NCI-H2081 (cell line): ENCODE results near the gene FAM107B.

Source experiments
- DNase-seq, 2 experiments: peaks; one replicate each; lab custom pipeline; 2025; lab: John Stamatoyannopoulos, UW

The FAM107B gene

GRCh38 chr10:14625192-14625631 lies 149.5 kb downstream of the FAM107B start:
- peak; percentile 54 to 77 for DNase-seq

- DNase-seq, result no peak
Observed at GRCh38 chr10:14624600-14624999, 150.1 kb downstream of the FAM107B start.

- DNase-seq, result peak; percentile 16 to 69
Observed at GRCh38 chr10:14623931-14624330, 150.8 kb downstream of the FAM107B start.

GRCh38 chr10:14621037-14621436 lies 153.7 kb downstream of the FAM107B start:
- DNase-seq, result no peak

GRCh38 chr10:14618674-14619073 lies 156.0 kb downstream of the FAM107B start:
- no peak for DNase-seq

- no peak for DNase-seq
Observed at GRCh38 chr10:14617852-14618251, 156.8 kb downstream of the FAM107B start.

GRCh38 chr10:14616955-14617730 lies 157.6 kb downstream of the FAM107B start:
- no peak for DNase-seq

GRCh38 chr10:14616465-14616864 lies 158.2 kb downstream of the FAM107B start:
- no peak for DNase-seq

GRCh38 chr10:14613588-14613920 lies 161.1 kb downstream of the FAM107B start:
- DNase-seq, result no peak

GRCh38 chr10:14612873-14613587 lies 161.7 kb downstream of the FAM107B start:
- no peak for DNase-seq

GRCh38 chr10:14611968-14612693 lies 162.6 kb downstream of the FAM107B start:
- no peak for DNase-seq

- no peak for DNase-seq
Observed at GRCh38 chr10:14609178-14609577, 165.5 kb downstream of the FAM107B start.

- no peak for DNase-seq
Observed at GRCh38 chr10:14608381-14609001, 166.2 kb downstream of the FAM107B start.

GRCh38 chr10:14606633-14607032 lies 168.1 kb downstream of the FAM107B start:
- no peak for DNase-seq

GRCh38 chr10:14605231-14605925 lies 169.3 kb downstream of the FAM107B start:
- DNase-seq, result no peak

- peak; percentile 53 to 60 for DNase-seq
Observed at GRCh38 chr10:14604181-14605142, 170.2 kb downstream of the FAM107B start.

- no peak for DNase-seq
Observed at GRCh38 chr10:14603534-14604102, 171.1 kb downstream of the FAM107B start.

- DNase-seq, result no peak
Observed at GRCh38 chr10:14602807-14603533, 171.7 kb downstream of the FAM107B start.
